RWPE1 (cell line): Measurements from ENCODE around the gene FOXJ3.

ENCODE experiments used
- CTCF ChIA-PET: fragments of 350-600 bp; sonication (Branson Sonifier 250); formaldehyde crosslinking; extraction: SDS; loops from one replicate; lab custom pipeline; 2021; lab: Yijun Ruan, JAX
- POLR2A ChIA-PET: fragments of 400-600 bp; formaldehyde crosslinking; extraction: SDS; loops from one replicate; lab custom pipeline; 2020; ENCODE audit warnings: antibody characterized with exemption; ENCODE audit not compliant: low non-redundant PET; lab: Yijun Ruan, JAX
- DNase-seq: peaks from one replicate; pipeline ENCODE4 v3.0.0; 2012; ENCODE audit warnings: low spot score
- H3K27ac ChIP-seq: fragments of 450-650 bp; 2 replicates; pipeline ENCODE4 v1.5.1; 2017
- CTCF ChIP-seq: fragments of 450-650 bp; conservative IDR thresholded peaks from 2 replicates; pipeline ENCODE4 v1.5.1; 2017; ENCODE audit warnings: low read depth, mild to moderate bottlenecking

Gene FOXJ3

GRCh38 chr1:42239555-42239954 lies 95.5 kb downstream of the FOXJ3 start:
- no peak overlapping the region for H3K27ac ChIP-seq
- CTCF ChIA-PET = interaction anchor here (0.6 kb wide), 1 partner anchor 62 kb away, joined by 5 read pairs; no protein-coding TSS in a partner anchor
- POLR2A ChIA-PET = no interaction called here
- DNase-seq = no peak
- TF ChIP-seq CTCF = no peak

DNA sequence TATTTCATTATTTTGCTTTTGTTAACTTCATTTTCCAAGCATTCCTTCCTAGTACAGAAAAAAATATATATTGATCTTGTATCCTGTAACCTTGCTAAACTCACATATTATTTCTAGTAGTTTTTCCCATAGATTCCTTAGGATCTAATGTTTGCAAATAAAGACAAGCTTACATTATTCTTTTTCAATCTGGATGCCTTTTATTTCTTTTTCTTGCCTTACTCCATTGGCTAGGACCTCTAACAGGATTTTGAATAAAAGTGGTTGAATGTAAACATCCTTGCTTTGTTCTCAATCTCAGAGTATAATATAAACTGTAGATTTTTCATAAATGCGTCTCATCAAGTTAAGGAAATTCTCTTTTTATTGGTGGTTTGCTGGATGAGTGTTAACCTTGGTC lies 96.0 kb downstream of the FOXJ3 start:
- TF ChIP-seq CTCF = no peak
- CTCF ChIA-PET = no interaction called here
- POLR2A ChIA-PET = no interaction called here
- H3K27ac ChIP-seq = no peak overlapping the region
- no peak for DNase-seq

GRCh38 chr1:42231253-42231652 lies 103.8 kb downstream of the FOXJ3 start:
- no peak overlapping the region for H3K27ac ChIP-seq
- CTCF ChIA-PET = interaction anchor here (0.5 kb wide), 1 partner anchor 49 kb away, joined by 4 read pairs; no protein-coding TSS in a partner anchor
- POLR2A ChIA-PET = no interaction called here
- TF ChIP-seq CTCF = no peak
- DNase-seq = no peak

DNA sequence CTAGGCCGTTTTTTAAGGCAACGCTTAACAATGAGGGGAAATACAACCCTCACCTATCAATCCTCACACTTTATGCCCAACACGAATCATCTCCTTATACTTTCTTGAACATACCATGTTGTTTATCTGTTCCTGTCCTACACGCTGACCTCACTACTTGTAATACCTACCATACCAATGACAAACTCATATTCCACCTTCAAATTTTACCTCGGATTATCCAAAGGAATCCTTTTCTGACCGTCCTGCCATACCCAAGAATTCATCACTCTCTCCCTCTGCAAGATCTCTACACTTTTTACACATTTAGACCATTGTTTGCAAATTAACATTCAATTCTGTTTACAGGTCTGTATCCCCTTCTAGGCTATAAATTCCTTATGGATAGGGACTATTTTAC lies 106.1 kb downstream of the FOXJ3 start:
- H3K27ac ChIP-seq = no peak overlapping the region
- no peak for TF ChIP-seq CTCF
- DNase-seq = no peak
- ChIA-PET POLR2A (no interaction called here), CTCF (interaction anchor here (0.7 kb wide), 1 partner anchor 730 kb away, joined by 6 read pairs; no protein-coding TSS in a partner anchor)

GRCh38 chr1:42223036-42223435 lies 112.0 kb downstream of the FOXJ3 start:
- H3K27ac ChIP-seq = no peak overlapping the region
- TF ChIP-seq CTCF = no peak
- POLR2A ChIA-PET = no interaction called here
- no peak for DNase-seq
- CTCF ChIA-PET = interaction anchor here (0.6 kb wide), 1 partner anchor 8 kb away, joined by 3 read pairs; no protein-coding TSS in a partner anchor

DNA sequence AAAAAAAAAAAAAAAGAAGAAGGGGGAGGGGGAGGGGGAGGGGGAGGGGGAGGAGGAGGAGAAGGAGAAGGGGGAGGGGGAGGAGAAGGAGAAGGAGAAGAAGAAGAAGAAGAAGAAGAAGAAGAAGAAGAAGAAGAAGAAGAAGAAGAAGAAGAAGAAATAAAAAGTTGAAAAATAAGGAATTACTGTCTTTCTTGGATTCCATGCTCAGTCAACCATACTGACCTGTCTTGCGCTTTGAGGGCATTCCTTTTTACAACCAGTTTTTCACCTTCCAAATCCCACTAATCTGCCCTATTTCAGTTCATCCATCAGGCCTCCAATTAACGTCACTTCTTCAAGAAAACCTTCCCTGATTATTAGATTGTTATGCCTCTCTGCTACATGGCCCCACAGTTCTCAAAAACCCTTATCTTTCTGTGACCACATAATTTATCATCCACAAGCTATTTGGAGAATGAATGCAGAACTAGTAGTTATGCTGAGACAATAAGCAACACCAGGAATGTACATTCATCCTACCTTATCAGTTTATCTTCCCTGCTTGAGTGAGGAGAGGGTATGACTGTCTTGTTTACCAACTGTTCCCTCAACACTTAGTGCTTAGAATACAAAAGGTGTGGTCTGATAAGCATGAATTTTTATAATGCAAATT lies 113.0 kb downstream of the FOXJ3 start:
- ChIA-PET POLR2A (no interaction called here), CTCF (no interaction called here)
- peak; percentile 9 for DNase-seq
- no peak for TF ChIP-seq CTCF
- no peak overlapping the region for H3K27ac ChIP-seq
